Forelimb muscle (tissue), 1 donor: ENCODE data around the gene PEG3. TPM values are rescaled to one million over a fixed set of nuclear protein-coding genes. Genes with fewer than 3 reads are reported as not detected.
A peak's percentile ranks its signal among the peaks of the same experiment; 100 is the strongest.

ENCODE experiments used
- DNase-seq: peaks from one replicate; pipeline ENCODE4 v3.0.0-alpha.2; 2013; ENCODE audit warnings: low read depth
- polyA plus RNA-seq: library from polyadenylated mRNA; unstranded; fragments of 120-200 nt; gene quantifications from one replicate; pipeline ENCODE4 v1.2.1, GENCODE V29; 2013; ENCODE audit not compliant: insufficient read length

PEG3 gene
- polyA plus RNA-seq, 1 donor, result 242 TPM

DNA sequence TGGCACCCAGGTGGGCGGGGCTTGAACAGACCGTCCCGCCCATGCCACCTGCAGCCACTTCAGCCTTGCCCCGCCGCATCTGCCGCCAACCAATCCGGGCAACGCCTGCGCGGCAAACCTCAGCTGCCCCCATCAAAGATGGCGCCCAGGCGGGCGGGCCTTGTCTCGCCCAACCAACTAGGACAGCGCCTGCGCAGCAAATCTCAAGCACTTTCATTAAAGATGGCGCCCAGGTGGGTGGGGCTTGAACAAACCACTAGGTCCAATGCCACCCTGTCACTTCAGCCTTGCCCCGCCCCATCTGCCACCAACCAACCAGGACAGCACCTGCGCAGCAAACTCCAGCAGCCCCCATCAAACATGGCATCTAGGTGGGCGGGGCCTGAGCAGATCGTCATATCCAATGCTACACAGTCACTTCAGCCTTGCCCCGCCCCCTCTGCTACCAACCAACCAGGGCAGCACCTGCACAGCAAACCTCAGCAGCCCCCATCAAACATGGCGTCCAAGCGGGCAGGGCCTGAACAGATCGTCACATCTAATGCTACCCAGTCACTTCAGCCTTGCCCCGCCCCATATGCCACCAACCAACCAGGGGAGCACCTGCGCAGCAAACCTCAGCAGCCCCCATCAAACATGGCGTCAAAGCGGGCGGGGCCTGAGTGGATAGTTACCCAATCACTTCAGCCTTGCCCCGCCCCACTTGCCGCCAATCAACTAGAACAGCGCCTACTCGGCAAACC lies 1.4 kb downstream of the PEG3 start:
- DNase-seq, result peak; percentile 87

DNA sequence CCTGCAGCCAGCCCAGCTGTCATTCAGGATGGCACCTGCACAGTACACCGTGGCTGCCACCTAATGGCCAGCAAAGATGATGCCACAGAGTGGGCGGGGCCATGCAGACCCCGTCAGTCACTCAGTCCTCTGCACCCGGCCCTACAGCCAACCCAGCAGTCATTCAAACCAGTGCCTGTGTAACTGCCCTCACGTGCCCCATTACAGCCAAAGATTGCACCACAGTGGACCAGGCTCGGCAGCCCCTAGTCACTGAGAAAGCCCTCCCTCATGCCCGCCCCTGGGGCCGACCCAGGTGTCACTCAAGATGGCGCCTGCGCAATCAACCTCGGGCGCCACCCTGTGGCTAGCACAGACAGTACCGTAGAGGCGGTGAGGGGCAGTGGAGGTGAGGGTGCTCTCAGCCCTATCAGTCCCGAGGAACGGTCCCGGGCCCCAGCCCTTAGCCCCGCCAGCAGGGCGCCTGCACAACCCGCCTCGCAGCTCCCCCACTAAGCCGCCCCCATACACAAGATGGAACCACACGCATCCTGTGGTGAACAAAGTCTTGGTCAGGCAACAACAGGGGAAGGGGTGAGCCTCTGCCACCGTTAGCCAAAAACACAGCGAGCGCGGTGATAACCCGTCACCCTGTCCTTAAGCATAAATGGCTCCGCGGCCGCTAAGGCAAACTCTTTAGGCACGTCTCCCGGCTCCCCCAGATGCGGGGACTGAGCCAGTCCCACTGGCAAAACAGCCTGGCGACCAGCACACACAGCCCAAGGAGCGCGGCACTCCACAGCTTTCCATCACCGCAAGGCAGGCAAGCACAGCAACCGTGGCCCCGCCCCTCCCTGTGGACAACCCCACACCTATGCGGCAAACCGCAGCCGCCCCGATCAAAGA lies 2.3 kb downstream of the PEG3 start:
- DNase-seq, result no peak

DNA sequence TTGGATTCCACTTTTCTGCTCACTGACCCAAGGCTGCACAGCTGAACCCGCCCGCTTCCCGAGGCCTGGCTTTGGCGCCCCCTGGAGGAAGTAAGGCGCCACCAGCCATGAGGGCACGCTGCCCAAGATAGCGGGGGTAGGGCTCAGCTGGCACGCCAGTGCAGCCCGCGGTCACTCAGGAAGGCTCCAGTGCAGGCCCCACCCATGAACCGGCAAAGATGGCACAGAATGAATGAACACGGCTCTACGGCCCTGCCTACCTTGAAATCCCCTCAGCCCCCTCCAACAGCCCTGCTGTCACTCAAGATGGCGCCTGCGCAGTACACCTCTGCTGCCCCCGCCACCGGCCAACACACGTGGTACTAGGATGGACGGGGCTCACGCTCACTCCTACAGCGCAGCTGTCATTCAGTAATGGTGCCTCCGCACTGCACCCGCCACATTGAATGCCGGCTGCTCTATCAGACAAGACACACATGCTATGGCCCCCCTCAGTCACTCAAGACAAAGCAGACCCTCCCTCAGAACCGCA lies 3.0 kb downstream of the PEG3 start:
- no peak for DNase-seq

DNA sequence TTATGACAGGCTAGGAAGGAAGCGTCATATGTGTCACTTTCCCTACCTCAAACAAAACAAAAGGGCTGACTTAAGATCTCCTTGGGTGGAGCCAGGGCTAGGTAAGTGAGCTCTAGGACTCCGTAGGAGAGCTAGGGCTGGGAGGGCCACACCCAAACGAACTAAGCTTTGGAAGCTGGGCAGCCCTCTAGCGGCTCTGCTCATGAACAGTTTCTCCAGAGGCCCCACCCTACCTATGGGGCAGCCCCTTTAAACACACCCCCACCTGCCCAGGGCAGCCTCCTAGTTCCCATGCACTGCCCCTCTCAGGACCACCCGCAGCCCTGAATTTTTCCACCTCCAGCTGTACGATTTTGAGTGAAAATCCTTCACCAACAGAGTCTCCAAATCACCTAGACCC lies 3.5 kb downstream of the PEG3 start:
- DNase-seq, result no peak

DNA sequence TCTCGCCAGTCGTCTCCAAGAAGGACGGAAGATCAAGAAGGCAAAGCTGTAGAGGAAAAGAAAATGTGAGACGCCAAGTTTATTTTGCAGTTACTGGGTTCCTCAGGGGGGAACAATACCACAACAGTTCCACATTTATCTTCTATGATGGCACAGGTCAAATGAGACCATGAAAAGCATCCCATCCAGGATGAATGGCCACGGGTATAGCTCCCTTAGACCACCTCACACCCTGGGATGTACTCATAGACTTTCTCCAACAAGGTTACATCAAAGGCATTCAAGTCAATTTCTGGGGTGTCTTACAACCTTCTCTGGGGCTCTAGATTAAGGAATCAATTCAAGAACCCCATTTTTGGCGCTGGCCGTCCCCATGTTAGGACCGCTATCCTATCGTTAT lies 4.5 kb downstream of the PEG3 start:
- DNase-seq, result no peak

DNA sequence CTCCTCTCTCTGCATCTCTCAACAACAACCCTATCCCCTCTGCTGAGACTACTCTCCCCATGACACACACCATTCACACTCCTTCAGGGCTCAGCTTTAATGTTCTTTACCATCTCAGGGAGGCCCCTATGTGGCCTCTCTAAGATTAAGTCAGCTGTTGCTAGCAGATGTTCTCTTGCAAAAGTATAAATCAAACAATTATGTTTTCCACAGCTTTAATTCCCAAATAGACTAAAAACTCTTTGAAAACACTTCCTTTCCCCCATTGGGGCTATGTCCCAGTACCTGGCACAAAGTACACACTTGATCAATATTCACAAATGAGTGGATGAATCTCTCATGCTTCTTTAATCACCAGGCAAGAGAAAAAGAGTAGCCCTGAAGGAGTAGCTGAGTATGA lies 5.1 kb downstream of the PEG3 start:
- DNase-seq, result no peak

DNA sequence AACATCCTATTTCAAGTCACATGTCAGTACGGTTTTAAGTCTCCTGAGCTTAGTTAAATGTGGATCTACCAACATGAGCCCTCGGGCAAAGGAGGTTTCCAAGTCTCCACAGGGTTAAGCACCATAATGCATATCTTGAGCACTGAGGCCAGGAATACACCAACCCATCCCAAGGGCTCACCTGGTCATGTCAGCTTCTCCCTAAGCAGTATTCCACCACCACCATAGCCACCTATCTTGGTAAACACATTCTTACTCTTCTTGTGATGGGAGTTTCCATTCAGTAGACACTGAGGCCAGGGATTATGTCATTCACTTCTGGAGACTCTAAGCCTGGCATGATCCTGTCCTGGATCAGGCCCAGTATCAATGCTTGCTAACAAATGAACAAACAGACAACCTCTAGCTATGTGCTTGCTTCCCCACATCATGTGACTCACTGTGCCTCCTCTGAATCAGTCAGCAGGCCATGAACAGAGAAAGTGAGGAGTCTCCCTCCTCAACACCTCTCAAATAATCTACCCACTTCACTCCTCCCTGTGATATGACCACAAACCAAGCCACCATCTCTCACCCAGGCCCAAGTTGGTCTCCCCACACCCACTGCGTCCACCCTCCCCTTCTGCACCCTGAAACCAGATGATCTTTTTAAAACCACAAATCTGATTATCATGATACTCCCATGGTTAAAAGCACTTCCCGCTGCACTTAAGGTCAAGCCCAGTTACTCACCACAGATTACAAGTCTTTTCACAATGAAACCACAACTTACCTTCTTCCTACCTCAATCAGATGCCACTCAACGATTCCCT lies 5.8 kb downstream of the PEG3 start:
- no peak for DNase-seq

DNA sequence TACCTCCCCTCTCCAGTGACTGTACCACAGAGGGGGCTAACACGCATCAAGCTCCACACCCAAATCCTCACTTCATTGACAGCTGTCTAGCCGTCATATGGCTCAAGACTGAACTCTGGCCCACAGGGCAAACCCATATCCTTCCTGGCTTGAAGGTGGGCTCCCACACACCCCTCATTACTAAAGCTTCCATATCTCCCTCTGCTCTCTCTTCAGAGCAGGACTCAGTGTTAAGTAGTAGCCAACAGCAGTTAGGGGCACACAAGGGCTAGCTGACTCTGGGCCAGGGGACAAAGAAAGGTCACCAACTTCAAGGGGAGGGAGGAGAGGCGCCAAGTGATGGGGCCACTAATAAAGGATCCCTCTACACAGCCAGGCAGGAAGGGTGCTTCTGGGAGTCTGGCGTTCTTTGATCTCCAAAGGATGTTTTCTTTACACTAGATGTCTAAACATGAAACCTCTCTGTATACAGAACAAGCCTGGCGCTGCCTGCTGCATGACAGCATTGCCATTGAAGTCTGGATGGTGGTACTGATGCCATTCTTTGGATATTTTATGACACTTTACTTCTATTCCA lies 8.1 kb downstream of the PEG3 start:
- DNase-seq, result no peak

DNA sequence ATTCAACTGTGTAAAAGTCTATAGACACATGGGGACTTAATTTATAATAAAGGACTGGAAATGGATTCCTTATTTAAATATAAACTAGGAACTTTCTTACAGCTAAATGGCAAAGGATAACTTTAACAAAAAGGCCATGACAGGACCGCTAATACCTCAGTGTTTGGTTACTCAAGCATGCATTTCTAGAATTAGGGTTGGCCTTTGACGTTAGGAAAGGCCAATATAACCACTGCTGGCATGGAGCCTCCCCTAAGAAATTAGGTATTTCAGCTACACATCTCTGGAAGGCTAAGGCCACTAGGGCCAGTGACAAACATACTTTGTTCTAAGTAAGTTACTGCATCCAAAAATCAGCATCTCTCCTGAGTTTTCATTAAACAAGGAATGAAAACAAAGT lies 9.3 kb downstream of the PEG3 start:
- no peak for DNase-seq

DNA sequence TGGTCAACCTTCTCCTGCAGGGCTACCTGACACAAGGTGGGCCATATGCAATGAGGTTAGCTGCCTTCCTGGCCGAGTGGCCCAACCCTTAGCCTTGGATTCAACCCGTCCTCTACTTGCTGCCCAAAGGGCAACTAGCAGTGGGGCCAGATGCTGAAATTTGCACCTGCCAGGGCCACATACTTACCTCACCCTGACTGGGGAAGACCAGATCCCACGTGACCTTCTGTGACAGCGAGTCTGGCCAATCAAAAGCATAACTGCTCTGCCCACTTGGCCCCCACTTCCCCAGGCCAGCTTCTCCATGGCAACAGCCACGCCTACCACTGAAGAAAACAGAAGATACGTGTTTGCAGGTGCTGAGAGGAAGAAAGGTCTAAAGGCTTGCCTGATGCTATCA lies 10.9 kb downstream of the PEG3 start:
- no peak for DNase-seq

DNA sequence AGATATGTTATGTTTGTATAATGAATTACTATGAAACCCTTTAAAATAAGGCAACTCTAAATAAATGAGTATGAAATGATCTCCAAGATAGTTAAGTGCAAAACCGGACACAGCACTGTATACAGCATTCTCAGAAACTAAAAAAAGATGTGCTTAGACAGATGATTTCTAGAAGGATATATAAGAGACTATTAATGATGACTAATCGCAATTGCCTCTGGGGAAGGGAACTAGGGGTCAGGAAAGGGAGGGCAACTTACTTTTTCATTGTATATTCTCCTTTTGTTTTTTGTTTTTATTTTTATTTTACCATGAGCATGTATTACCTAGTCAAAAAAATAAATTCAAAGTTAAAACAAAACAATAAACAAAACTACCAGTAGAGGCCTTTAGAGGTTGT lies 12.8 kb downstream of the PEG3 start:
- no peak for DNase-seq

DNA sequence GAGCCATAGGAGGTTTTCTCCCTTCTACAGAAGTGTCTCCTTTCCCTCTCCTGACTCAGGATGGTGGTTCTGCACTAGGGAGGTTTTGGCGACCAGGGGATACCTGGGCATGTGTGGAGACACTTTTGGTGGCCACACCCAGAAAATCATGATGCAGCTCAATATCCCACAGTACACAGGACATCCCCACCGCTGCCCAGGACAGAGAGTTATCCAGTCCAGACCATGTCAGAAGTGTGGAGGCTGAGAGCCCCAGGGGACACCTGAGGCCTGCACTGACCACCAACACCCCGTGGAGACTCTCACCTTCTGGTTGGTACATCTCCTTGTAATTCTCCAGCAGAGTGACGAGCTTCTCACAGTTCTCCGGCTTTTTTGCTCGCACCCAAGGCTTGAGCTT lies 16.6 kb downstream of the PEG3 start:
- no peak for DNase-seq

DNA sequence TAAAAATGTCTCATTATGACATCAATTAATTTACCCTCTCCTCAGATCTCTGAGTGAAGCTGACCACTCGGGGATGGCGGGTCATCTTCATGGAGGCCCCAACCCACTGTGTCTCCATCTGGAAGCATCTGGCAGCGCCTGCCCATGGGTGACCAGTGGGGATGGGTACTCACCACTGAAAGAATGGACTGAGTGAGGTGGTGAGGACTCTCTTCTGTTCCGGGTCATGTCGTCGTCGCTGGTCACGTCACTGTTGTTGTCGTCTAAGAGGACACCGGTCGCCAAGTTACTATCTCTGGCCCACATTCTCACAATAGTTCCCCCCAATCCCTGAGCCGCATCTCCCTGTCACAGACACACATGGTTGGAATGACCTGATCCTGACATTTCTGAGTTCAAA lies 17.1 kb downstream of the PEG3 start:
- no peak for DNase-seq

DNA sequence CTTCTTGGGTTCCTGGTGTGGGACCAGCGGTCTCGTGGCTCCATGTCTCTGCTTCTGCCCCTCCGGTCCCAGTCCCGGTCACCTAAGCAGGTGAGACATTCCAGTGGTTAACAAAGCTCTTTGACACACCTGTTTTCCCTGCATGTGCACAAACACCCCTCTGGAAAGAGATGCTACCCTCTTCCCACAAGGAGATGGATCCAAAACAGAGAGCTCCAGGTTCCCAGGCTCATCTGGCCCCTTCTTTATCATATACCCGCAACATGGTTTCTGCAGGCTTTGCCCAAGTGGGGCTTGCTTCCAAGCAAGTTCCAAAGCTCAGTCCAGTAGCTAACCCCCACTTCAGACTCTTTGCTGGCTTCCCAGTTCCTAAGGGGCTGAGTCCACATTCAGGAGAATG lies 17.8 kb downstream of the PEG3 start:
- no peak for DNase-seq

DNA sequence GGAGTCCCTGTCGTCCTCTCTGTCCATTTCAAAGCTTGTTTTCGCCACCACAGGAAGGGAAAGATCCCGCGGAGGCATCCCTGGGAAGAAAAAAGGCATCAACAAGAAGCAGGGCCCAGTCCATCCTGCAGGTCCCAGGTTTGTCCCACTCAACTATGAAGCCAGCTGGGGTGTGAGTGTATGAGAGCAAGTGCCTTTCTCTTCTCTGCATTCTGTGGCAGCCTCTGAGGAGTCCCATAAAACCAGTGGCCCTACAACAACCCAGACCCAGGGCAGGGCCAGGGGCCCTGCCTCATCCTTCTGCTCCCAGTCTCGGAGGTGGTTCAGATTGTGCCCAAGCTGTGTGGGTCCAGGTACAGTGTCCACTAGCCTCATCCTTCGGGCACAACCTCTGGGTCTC lies 18.9 kb downstream of the PEG3 start:
- no peak for DNase-seq

DNA sequence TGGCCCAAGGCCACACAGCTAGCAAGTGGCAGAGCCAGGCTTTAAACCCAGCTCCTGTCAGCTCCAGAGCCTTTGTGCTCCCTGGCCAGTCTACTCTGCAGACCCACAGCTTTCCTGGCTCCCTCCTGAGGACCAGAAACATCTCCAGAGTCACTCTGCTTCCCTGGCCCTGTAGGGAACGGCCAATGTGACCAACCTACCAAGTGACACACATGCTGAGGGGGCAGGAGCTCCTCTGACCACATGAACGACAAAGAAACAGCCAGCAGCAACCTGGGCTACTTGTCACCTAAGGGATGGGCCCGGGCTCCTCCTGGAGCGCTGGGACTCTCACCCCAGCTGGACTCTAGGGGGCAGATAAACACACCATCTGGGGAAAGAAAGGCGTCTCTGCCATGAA lies 19.3 kb downstream of the PEG3 start:
- DNase-seq, result no peak

DNA sequence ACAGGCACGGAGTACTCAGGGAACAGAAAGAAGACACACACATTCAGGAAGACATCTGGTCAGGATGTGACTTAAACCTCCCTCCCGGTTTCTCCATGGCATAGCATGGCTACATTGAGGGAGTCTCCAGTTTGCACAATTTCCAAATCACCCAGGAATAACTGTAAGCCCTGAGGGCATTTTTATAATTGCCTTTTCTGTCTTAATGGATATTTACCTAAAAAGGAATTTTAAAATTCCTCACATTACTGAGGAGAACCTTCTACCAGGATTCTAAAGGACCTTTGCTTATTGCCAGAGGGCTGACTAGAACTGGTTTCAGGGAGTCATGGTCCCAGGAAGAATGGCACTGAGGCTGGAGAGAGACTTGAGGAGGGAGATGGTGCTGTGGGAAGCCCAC lies 21.4 kb downstream of the PEG3 start:
- no peak for DNase-seq

DNA sequence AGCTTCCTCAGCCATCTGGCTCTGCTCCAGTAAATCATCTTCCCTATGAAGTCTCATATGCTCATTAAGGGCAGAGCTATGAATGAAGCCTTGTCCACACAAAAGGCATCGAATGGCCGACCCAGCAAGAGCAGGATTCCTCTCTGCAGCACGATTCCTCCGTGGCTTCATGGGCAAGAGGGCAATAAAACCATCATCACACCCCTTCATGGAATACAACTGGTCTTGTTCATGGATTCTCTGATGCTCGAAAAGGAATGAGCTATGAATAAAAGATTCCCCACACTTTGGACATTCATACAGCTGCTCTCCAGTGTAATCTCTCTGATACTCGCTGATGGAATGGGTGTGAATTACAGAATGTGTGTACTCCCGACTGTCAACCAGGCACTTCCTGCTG lies 25.9 kb downstream of the PEG3 start:
- DNase-seq, result no peak

DNA sequence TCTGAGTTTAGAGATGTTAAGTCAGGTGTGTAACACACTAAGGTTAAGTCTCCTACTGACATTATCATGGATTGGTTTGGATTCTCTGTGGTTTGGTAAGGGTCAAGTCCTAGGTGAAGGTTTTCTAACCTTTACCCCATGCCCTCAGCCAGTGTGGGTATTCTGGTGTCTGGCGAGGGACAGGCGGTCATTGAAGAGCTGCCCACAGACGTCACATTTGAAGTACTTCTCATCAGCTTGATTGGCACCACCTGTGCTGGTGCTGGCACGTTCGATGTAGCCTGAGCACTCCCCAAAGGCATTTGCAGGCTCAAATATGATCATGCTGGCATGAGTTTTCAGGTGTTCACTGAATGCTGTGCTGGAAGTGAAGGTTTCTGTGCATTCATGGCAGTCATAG lies 27.0 kb downstream of the PEG3 start:
- no peak for DNase-seq

DNA sequence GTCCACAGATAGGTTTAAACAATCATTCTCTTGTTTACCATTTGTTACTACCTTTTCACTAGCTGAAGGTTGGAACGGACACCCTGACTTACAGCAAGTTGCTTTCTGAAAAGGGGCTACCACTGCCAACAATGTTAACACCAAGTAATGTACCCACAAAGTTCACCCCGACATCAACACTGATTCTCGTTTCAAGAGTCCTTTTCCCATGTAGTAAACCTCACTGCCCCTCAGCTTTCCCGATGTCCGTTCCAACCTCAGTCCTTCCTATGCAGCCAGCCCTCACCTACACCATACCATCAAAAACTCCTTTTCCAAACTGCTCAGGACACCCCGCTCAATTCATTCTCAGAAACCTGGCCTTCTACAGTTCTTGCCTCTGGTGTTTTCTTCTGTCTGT lies 29.0 kb downstream of the PEG3 start:
- DNase-seq, result no peak

DNA sequence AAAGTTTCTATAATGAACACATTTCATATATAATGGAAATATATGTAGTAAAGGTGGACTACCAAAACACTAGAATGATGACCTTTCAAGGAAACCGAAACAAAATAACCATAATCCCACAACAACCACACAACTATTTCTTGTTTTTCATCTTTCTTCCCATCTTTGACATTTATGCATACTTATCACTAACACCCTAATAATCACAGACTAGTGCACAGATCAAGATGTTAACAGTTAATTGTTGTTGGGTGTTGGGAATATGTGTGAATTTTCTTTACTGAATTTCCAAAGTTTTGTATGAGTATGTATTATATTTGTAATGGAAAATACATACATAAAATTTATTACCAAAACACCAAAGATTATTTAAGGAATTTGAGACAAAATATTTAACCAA lies 30.3 kb downstream of the PEG3 start:
- DNase-seq, result no peak
